Measurements from ENCODE around the gene EREG. TPM values are rescaled to one million over a fixed set of nuclear protein-coding genes. Genes with fewer than 3 reads are reported as not detected.
A peak's percentile ranks its signal among the peaks of the same experiment; 100 is the strongest.

The EREG gene
- total RNA-seq, 1 donor from 2014 or later = 3.9 TPM

DNA sequence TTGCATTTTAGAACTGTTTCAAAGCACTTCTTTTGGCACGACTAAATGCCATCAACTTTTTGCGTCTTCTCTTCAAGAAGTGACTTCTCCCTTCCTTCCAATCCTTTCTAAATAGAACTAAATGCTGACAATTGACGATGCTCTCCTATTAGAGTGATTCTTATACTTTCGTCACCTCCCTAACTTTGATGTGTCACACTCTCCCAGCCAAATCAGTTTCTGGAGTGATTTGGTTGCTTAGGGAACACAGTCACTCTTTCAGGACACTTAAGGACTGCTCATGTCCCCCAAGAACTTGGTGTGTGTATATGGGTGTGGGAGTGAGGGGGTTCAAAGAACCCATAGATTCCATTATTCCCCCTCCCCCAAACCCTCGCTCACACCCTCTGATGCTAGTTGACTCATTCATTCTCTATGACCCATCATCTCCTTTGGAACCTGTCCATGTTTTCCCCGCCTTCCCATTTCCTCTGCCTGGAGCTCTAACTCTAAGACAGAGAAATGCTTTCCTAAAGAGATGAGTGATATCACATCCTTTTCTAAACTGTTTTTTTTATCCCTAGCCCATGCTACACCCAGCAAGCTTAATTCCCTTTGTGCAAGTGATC, 53.2 kb downstream of the EREG start:
- peak; percentile 67 for DNase-seq (ENCODE audit: extremely low read depth, low read depth, low spot score)

DNA sequence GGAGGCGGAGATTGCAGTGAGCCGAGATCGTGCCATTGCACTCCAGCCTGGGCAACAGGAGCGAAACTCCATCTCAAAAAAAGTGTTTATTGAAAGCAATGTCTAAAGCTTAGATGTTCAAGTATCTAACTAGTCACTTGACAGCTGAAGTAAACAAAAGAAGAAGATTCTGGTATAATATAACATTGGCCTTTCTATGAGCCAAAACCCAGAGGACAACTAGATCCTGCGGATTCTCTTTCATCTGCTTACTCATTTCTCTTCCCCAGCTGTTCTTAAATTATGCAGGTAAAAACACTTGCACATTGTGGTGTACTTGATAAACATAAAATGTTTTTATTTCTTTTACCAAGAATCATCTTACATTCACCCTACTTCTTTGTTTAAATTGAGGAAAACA, 55.9 kb downstream of the EREG start:
- DNase-seq (ENCODE audit: extremely low read depth, low read depth, low spot score) = no peak

DNA sequence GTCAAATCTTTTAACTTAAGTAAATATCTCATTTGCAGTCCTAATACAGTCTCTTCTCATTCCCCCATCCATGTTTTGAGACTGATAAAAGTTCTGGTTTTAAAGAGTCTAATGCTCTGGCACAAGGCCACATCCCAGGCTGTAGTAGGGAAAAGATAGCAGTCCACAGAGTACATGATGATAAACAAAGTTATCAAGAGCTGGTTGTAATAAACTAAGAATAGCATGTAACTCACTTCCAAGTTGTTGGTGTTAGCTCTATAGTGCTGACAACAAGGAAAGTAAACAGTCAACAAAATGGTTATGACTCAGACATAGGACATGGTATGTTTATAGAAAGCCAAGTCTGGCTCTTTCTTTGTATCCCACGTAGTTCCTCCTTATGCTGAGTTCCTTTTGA, 58.2 kb downstream of the EREG start:
- peak; percentile 58 for DNase-seq (ENCODE audit: extremely low read depth, low read depth, low spot score)

DNA sequence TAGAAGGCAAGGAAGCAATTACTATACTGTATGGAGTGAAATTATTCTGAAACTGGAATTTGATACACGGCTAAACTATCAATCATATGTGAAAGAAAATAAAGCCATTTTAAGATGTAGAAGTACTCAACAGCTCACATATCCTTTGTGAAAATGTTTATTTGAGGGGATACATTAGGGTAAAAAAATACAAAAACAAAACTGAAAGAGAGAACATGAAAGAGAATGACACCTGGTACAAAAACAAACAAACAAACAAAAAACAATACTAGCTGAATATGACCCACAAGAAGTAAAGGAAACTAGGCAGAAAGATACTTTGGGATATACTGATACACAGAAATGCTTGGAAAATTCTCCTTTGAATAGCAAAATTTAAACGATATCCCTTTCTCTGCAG, 59.2 kb downstream of the EREG start:
- DNase-seq (ENCODE audit: extremely low read depth, low read depth, low spot score) = no peak

DNA sequence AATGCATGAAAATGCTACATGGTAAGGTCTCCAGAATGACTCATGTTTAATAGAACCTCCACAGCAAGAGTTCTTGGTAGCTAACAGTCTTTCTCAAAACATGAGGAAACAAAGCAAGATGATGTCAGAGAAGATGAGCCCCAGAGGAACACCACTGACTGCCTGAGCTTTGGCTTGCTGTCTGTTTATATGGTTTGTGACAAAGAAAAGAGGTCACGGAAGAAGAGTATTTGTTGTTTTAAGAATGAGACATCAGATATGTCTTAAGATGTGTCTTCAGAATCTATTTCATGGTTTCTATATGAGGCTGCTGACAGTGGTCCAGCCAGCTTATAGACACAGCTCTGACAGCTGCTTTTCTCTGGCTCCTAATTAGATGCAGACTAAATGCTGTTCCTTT, 61.2 kb downstream of the EREG start:
- DNase-seq (ENCODE audit: extremely low read depth, low read depth, low spot score) = no peak

DNA sequence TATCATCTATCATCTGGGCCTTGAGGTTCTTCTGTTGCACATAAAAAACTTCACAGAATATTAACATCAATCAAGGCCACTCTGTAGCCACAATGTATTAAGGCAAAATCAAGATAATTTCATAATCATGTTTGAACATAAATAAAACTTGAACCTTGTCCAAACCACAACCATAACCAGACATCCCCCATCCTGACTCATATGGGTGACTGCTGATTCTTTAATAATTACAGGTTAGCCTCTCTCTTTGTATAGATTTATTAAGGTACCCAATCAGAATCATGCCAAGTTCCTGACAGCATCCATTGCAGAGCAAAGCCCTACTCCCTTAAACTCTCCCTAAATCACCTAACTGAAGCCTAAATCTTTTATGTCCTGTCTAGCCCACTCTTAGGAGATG, 63.3 kb downstream of the EREG start:
- no peak for DNase-seq (ENCODE audit: extremely low read depth, low read depth, low spot score)

DNA sequence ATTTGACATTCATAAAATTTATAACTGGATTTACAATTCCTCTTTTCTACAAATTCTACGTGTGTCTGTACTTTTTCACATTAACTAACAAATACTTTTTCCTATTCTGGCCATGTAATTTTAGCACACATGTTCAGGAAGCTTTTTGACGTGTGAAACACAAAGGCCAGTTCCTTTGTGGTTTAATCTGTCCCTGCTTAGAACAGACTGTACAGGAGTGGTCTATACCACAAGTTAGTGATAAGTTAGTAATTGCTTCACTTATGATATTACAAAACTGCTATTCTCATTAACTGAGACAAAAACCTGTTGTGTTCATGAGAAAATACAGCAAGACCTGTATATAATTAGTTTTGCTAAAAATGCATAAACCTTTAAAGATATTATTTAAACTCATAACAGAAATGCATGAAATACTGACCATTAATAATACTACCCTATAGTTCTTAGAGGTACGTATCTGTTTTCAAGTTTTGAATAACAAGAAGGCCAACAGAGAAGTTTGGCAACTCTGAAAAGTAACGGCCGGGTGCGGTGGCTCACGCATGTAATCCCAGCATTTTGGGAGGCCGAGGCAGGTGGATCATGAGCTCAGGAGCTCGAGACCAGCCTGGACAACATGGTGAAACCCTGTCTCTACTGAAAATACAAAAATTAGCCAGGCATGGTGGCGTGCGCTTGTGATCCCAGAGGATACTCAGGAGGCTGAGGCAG, 66.3 kb downstream of the EREG start:
- peak; percentile 54 for DNase-seq (ENCODE audit: extremely low read depth, low read depth, low spot score)

DNA sequence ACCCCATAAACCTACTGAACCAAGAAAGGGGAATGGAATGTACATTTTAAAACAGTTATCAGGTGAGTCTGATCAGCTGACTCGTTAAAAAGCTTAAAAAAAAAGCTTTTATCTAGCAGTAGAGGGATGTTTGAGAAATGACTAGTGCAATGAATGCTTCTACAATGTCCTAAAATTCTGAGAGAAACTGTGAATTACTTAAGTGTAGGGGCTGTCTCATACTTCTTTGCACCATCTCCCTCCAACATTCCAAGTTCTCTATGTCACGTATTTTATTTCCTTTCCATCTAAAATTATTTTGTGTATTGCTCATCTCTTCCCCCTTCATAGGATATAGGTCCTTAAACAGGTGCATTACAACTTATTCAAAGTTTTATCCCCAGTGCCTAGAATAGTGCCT, 68.1 kb downstream of the EREG start:
- DNase-seq (ENCODE audit: extremely low read depth, low read depth, low spot score) = no peak

DNA sequence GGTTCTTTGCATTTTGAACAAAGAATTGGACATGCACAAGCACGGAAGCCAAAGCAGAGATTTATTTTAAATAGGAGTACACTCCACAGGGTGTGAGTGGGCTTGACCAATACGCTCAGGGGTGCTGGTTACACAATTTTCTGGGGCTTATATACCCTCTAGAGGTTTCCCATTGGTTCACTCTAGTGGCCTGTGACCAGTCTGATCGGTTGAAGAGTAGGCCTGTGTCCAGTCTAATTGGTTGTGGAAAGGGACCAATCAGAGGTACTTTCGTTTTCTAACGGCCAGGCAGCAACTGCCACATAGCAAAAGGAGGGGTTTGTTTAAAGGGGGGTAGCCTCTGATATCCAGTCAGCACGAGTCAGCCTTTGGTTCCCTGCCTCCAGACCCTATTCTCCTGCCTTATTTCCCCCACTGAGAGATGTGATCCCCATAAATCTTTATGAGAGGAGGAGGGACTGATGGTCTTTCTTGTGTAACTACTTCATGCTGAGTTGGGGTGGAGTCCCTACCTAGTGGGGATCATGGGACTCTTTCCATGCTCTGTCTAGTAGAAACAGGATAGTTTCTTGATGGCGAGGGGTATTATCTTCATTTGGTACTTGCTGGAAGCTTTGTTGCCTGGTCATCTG, 68.7 kb downstream of the EREG start:
- DNase-seq (ENCODE audit: extremely low read depth, low read depth, low spot score) = no peak

DNA sequence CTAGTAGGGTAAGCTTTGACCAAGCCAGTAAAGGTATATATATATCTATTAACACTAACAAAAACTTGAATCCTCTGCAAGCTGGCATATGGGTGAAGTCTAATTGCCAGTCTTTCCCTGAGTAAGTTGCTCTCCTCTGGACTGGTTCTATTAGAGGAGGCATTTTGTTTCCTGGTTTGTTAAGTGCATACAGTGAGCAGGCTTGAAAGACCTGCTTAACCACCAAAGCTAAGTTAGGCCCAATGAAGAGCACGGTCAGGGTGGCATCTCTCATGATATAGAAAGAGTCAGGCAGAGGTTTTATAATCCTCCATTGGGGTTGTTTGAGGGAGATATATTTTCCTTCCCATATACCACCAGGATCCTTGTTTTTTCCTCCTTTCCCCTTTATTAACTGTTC, 70.4 kb downstream of the EREG start:
- DNase-seq (ENCODE audit: extremely low read depth, low read depth, low spot score) = no peak

DNA sequence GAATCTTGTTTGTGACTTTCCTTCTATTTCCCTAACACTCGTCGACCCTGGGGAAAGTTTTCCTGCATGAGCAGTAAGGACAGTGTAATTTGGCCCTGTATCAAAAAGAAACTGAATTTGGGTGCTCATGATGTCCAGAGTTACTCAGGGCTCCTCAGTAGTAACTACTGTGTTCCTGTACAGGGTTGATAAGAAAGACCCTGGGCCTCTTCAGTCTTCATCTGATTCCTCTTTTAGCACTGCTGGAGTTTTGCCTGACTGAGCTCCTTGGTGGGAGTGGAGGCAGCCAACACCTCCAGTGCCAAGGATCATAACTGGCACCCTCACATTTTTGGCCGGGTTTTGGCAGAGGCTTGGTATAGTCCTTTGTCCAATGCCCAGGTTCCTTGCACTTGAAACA, 72.9 kb downstream of the EREG start:
- DNase-seq (ENCODE audit: extremely low read depth, low read depth, low spot score) = no peak

Other genes starting within 250 kb of the EREG start
- gene MTHFD2L, start 207.0 kb upstream of the EREG start, total RNA-seq = 9.6 and 12.1 TPM in 2 replicates
- gene EPGN, start 56.7 kb upstream of the EREG start, total RNA-seq = 0.23 TPM in 1 of 2 replicates, not detected in the other
- 5.6 and 7.7 TPM in 2 replicates for gene AREG, start 80.0 kb downstream of the EREG start, total RNA-seq